ENCODE results near the gene ARFGAP3.

Gene ARFGAP3

GRCh38 chr22:42820045-42820763, 36.9 kb downstream of the ARFGAP3 start:
- peaks cover 14% of the 10 kb centered on the region for H3K4me1 Mint-ChIP-seq
- DNase-seq (ENCODE audit: low spot score in 2 of 2) (no peak), ATAC-seq (replicated peaks; ENCODE audit: extremely low read depth, poor library complexity, severe bottlenecking) (no peak)
- H3K27me3 Mint-ChIP-seq, result no peaks in the 10 kb centered on the region
- H3K27ac Mint-ChIP-seq (ENCODE audit: low read depth), result no peak overlapping the region
- H3K4me3 Mint-ChIP-seq, result no peak overlapping the region
- peaks cover 32% of the 10 kb centered on the region for H3K36me3 Mint-ChIP-seq (ENCODE audit: insufficient read depth)
- no peaks in the 10 kb centered on the region for H3K9me3 Mint-ChIP-seq

DNA sequence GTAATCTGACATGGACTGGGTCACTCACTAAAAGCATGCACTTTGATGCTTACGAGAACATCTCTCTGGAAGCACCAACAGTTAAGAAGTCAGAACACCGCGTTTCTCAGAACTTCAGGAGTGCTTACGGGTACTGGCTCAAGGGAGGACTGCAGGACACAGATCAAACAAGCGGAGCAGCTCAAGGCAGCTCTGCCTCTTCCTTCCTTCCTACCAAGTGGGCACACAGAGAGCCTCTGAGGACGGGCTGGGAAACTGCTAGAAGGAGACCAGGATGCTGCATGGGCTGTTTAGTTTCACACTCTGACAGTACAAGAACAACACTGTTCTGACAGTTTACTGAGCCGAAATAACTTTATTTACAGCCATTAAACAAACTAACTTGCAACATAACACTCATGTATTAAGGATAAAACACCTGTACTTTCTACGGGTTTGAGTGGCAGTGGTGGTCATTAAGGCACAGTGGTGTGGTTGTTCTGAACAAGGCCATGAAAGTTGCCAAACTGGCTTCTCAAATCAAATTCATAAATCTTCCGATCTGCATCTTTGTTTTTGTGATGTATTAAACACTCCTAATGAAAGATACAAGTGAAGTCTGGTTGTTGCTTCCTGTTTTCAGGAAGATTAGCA, 37.5 kb downstream of the ARFGAP3 start:
- DNase-seq (ENCODE audit: low spot score in 2 of 2) (no peak), ATAC-seq (replicated peaks; ENCODE audit: extremely low read depth, poor library complexity, severe bottlenecking) (no peak)
- Mint-ChIP-seq H3K9me3 (no peaks in the 10 kb centered on the region), H3K27me3 (no peaks in the 10 kb centered on the region), H3K36me3 (ENCODE audit: insufficient read depth) (peaks cover 30% of the 10 kb centered on the region), H3K27ac (ENCODE audit: low read depth) (no peak overlapping the region), H3K4me1 (peaks cover 14% of the 10 kb centered on the region), H3K4me3 (no peak overlapping the region)

- Mint-ChIP-seq H3K9me3 (no peaks in the 10 kb centered on the region), H3K4me1 (peaks cover 14% of the 10 kb centered on the region), H3K36me3 (ENCODE audit: insufficient read depth) (peaks cover 26% of the 10 kb centered on the region), H3K27ac (ENCODE audit: low read depth) (no peak overlapping the region), H3K27me3 (no peaks in the 10 kb centered on the region), H3K4me3 (no peak overlapping the region)
- ATAC-seq (replicated peaks; ENCODE audit: extremely low read depth, poor library complexity, severe bottlenecking), result no peak
- no peak for DNase-seq (ENCODE audit: low spot score in 2 of 2)
These were observed 39.5 kb downstream of the ARFGAP3 start for GRCh38 chr22:42817556-42817955.

DNA sequence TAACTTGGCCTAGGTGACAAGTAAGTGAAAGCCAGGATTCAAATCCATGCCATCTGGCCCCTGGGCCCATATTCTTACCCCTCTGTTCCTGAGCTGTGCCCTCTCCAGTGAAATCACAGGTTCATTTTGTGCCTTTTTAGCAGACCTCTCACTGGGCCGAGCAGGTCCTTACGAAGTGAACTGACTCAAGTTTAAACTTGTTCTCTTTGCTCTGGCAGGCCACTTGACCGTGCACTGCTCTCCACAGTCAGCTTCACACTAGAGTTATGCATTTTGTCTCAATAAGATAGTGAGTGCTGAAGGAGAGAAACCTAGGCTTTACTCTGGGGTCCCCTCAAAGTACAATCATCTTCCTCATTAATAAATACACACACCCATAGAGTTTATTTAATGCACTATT, 40.7 kb downstream of the ARFGAP3 start:
- no peak overlapping the region for H3K4me3 Mint-ChIP-seq
- H3K36me3 Mint-ChIP-seq (ENCODE audit: insufficient read depth), result peaks cover 29% of the 10 kb centered on the region
- no peaks in the 10 kb centered on the region for H3K27me3 Mint-ChIP-seq
- ATAC-seq (replicated peaks; ENCODE audit: extremely low read depth, poor library complexity, severe bottlenecking) (no peak), DNase-seq (ENCODE audit: low spot score in 2 of 2) (no peak)
- H3K9me3 Mint-ChIP-seq, result no peaks in the 10 kb centered on the region
- no peak overlapping the region for H3K27ac Mint-ChIP-seq (ENCODE audit: low read depth)
- peaks cover 12% of the 10 kb centered on the region for H3K4me1 Mint-ChIP-seq

- H3K36me3 Mint-ChIP-seq (ENCODE audit: insufficient read depth), result peaks cover 32% of the 10 kb centered on the region
- no peak for DNase-seq (ENCODE audit: low spot score in 2 of 2)
- H3K27ac Mint-ChIP-seq (ENCODE audit: low read depth), result no peak overlapping the region
- no peaks in the 10 kb centered on the region for H3K27me3 Mint-ChIP-seq
- H3K9me3 Mint-ChIP-seq, result no peaks in the 10 kb centered on the region
- no peak for ATAC-seq (replicated peaks; ENCODE audit: extremely low read depth, poor library complexity, severe bottlenecking)
- H3K4me1 Mint-ChIP-seq, result no peaks in the 10 kb centered on the region
- no peak overlapping the region for H3K4me3 Mint-ChIP-seq
These were observed 42.5 kb downstream of the ARFGAP3 start for GRCh38 chr22:42814616-42815015.

DNA sequence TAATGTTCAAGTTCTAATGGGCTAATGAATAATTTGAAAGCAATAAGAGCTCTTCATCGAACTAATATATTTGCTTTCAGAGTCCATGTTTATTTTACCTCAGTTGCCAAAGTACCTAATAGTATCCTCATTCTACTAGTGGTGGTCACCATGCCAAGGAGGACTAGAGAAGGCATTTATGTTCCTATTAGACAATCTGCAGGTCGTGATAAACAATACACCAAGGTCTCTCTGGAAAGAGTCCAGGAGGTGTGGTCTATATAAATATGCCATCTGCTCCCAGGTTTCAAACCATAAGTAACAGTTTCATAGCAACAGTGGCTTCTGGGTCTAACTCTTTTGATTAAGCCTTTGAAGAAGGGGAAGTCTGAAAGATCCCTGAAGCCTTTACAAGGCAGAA, 42.9 kb downstream of the ARFGAP3 start:
- Mint-ChIP-seq H3K4me3 (no peak overlapping the region), H3K4me1 (no peaks in the 10 kb centered on the region), H3K27ac (ENCODE audit: low read depth) (no peak overlapping the region), H3K36me3 (ENCODE audit: insufficient read depth) (peaks cover 34% of the 10 kb centered on the region), H3K27me3 (no peaks in the 10 kb centered on the region), H3K9me3 (no peaks in the 10 kb centered on the region)
- DNase-seq (ENCODE audit: low spot score in 2 of 2), result no peak
- no peak for ATAC-seq (replicated peaks; ENCODE audit: extremely low read depth, poor library complexity, severe bottlenecking)

DNA sequence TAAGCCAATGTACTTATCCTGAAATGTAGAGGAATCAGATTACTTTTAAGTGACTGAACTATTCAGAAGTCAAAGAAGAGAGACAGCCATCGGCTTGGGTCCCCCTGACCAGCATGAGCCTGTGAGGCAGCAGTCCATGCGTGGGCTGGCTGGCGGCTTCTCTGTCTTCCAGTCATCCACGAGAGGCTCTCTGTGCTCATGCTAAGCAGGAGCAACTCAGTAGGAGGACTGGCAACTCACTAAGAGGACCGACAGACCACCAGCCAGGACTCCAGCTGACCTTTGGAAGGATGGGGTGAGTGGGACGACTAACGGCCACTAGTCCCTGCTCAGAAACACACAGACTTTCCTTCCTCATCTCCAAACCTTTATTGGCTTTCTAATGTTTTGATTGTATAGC, 43.6 kb downstream of the ARFGAP3 start:
- Mint-ChIP-seq H3K4me1 (no peaks in the 10 kb centered on the region), H3K27me3 (no peaks in the 10 kb centered on the region), H3K9me3 (no peaks in the 10 kb centered on the region), H3K36me3 (ENCODE audit: insufficient read depth) (peaks cover 39% of the 10 kb centered on the region), H3K27ac (ENCODE audit: low read depth) (no peak overlapping the region), H3K4me3 (no peak overlapping the region)
- DNase-seq (ENCODE audit: low spot score in 2 of 2) (no peak), ATAC-seq (replicated peaks; ENCODE audit: extremely low read depth, poor library complexity, severe bottlenecking) (no peak)

DNA sequence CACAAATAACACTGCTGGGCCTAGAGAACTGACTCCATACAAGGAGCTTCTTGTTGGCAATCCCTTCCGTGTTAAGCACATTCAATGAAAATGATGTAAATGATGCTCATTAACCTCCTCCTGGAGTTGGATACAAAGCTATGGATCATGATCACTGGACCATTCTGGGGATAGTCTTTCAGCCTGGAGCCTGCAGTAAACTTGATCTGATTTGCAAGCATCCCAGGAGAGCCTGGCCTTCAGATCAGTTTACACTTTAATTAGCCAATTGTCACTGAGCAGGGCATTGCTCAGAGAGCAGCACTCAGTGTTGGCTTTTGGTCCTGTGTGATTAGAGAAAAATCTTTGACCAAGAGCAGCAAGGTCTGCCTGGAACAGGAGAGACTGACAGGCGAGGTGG, 45.6 kb downstream of the ARFGAP3 start:
- Mint-ChIP-seq H3K36me3 (ENCODE audit: insufficient read depth) (peaks cover 48% of the 10 kb centered on the region), H3K4me3 (no peak overlapping the region), H3K4me1 (no peaks in the 10 kb centered on the region), H3K9me3 (no peaks in the 10 kb centered on the region), H3K27me3 (no peaks in the 10 kb centered on the region), H3K27ac (ENCODE audit: low read depth) (no peak overlapping the region)
- ATAC-seq (replicated peaks; ENCODE audit: extremely low read depth, poor library complexity, severe bottlenecking) (no peak), DNase-seq (ENCODE audit: low spot score in 2 of 2) (no peak)

DNA sequence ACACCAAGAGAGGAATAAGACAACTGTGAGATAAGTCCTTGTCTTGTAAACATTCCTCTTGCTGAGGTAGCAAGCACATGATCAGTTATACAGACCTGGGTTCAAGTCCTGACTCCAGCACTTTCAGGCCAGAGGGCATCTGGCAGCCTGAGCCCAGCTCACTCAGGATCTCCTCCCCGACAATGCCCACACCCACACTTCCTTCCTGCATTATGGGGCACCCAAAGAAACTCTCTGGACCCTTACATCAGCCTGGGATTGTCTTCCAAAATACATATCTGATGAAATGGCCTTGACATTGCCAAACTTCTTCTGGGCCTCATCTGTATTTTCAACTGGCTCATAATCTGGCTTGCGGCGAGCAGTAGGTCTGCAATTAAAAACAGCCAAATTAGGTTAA, 48.6 kb downstream of the ARFGAP3 start:
- ATAC-seq (replicated peaks; ENCODE audit: extremely low read depth, poor library complexity, severe bottlenecking) (no peak), DNase-seq (ENCODE audit: low spot score in 2 of 2) (no peak)
- Mint-ChIP-seq H3K4me1 (no peaks in the 10 kb centered on the region), H3K4me3 (no peak overlapping the region), H3K27me3 (no peaks in the 10 kb centered on the region), H3K27ac (ENCODE audit: low read depth) (no peak overlapping the region), H3K36me3 (ENCODE audit: insufficient read depth) (peaks cover 62% of the 10 kb centered on the region), H3K9me3 (no peaks in the 10 kb centered on the region)

GRCh38 chr22:42807185-42807584, 49.9 kb downstream of the ARFGAP3 start:
- Mint-ChIP-seq H3K9me3 (no peaks in the 10 kb centered on the region), H3K4me3 (no peak overlapping the region), H3K36me3 (ENCODE audit: insufficient read depth) (peaks cover 61% of the 10 kb centered on the region), H3K27me3 (no peaks in the 10 kb centered on the region), H3K27ac (ENCODE audit: low read depth) (no peak overlapping the region), H3K4me1 (no peaks in the 10 kb centered on the region)
- DNase-seq (ENCODE audit: low spot score in 2 of 2), result no peak
- ATAC-seq (replicated peaks; ENCODE audit: extremely low read depth, poor library complexity, severe bottlenecking), result no peak

- Mint-ChIP-seq H3K27ac (ENCODE audit: low read depth) (peak overlapping the region; percentile 35), H3K9me3 (no peaks in the 10 kb centered on the region), H3K27me3 (no peaks in the 10 kb centered on the region), H3K4me3 (no peak overlapping the region), H3K36me3 (ENCODE audit: insufficient read depth) (peaks cover 64% of the 10 kb centered on the region), H3K4me1 (no peaks in the 10 kb centered on the region)
- ATAC-seq (replicated peaks; ENCODE audit: extremely low read depth, poor library complexity, severe bottlenecking), result no peak
- DNase-seq (ENCODE audit: low spot score in 2 of 2), result no peak
These were observed 50.9 kb downstream of the ARFGAP3 start for GRCh38 chr22:42805998-42806830.

GRCh38 chr22:42805016-42805997, 51.8 kb downstream of the ARFGAP3 start:
- Mint-ChIP-seq H3K36me3 (ENCODE audit: insufficient read depth) (peaks cover 59% of the 10 kb centered on the region), H3K9me3 (no peaks in the 10 kb centered on the region), H3K27ac (ENCODE audit: low read depth) (no peak overlapping the region), H3K27me3 (no peaks in the 10 kb centered on the region), H3K4me1 (no peaks in the 10 kb centered on the region), H3K4me3 (no peak overlapping the region)
- ATAC-seq (replicated peaks; ENCODE audit: extremely low read depth, poor library complexity, severe bottlenecking), result no peak
- no peak for DNase-seq (ENCODE audit: low spot score in 2 of 2)
